Measurements from ENCODE around the gene TGM3.

Gene TGM3

GRCh38 chr20:2346188-2346587 is 50.4 kb downstream of the TGM3 start:
- DNase-seq = no peak
- Histone ChIP-seq H3K36me3 (replicated peaks) (no peaks in the 10 kb centered on the region), H3K27ac (no peak overlapping the region), H3K27me3 (replicated peaks) (no peaks in the 10 kb centered on the region), H3K4me3 (ENCODE audit: low read depth, low read length) (no peak overlapping the region)
- TF ChIP-seq CTCF (IDR thresholded peaks at IDR 0.05; ENCODE audit: low read depth, low read length, missing control alignments) = no peak
- in situ Hi-C loops (cut with HindIII; ENCODE audit: low pct_ligation_motif_present, low sequenced_read_pairs) = no loop called here

GRCh38 chr20:2348336-2348735 is 52.5 kb downstream of the TGM3 start:
- Histone ChIP-seq H3K36me3 (replicated peaks) (no peaks in the 10 kb centered on the region), H3K27me3 (replicated peaks) (no peaks in the 10 kb centered on the region), H3K27ac (no peak overlapping the region), H3K4me3 (ENCODE audit: low read depth, low read length) (no peak overlapping the region)
- DNase-seq = no peak
- in situ Hi-C loops (cut with HindIII; ENCODE audit: low pct_ligation_motif_present, low sequenced_read_pairs) = no loop called here
- no peak for TF ChIP-seq CTCF (IDR thresholded peaks at IDR 0.05; ENCODE audit: low read depth, low read length, missing control alignments)

GRCh38 chr20:2349801-2350200 is 54.0 kb downstream of the TGM3 start:
- no peak overlapping the region for H3K27ac ChIP-seq
- DNase-seq = no peak
- no peaks in the 10 kb centered on the region for H3K36me3 ChIP-seq (replicated peaks)
- TF ChIP-seq CTCF (IDR thresholded peaks at IDR 0.05; ENCODE audit: low read depth, low read length, missing control alignments) = no peak
- in situ Hi-C loops (cut with HindIII; ENCODE audit: low pct_ligation_motif_present, low sequenced_read_pairs) = no loop called here
- no peak overlapping the region for H3K4me3 ChIP-seq (ENCODE audit: low read depth, low read length)
- no peaks in the 10 kb centered on the region for H3K27me3 ChIP-seq (replicated peaks)

- H3K27me3 ChIP-seq (replicated peaks) = no peaks in the 10 kb centered on the region
- H3K27ac ChIP-seq = no peak overlapping the region
- in situ Hi-C loops (cut with HindIII; ENCODE audit: low pct_ligation_motif_present, low sequenced_read_pairs) = no loop called here
- H3K4me3 ChIP-seq (ENCODE audit: low read depth, low read length) = no peak overlapping the region
- TF ChIP-seq CTCF (IDR thresholded peaks at IDR 0.05; ENCODE audit: low read depth, low read length, missing control alignments) = no peak
- no peak for DNase-seq
- H3K36me3 ChIP-seq (replicated peaks) = no peaks in the 10 kb centered on the region
Measured at GRCh38 chr20:2350606-2351005, 54.8 kb downstream of the TGM3 start.

GRCh38 chr20:2353231-2353630 is 57.4 kb downstream of the TGM3 start:
- H3K27me3 ChIP-seq (replicated peaks) = no peaks in the 10 kb centered on the region
- no peak overlapping the region for H3K27ac ChIP-seq
- H3K36me3 ChIP-seq (replicated peaks) = no peaks in the 10 kb centered on the region
- H3K4me3 ChIP-seq (ENCODE audit: low read depth, low read length) = no peak overlapping the region
- in situ Hi-C loops (cut with HindIII; ENCODE audit: low pct_ligation_motif_present, low sequenced_read_pairs) = no loop called here
- no peak for TF ChIP-seq CTCF (IDR thresholded peaks at IDR 0.05; ENCODE audit: low read depth, low read length, missing control alignments)
- DNase-seq = no peak

GRCh38 chr20:2357114-2357513 is 61.3 kb downstream of the TGM3 start:
- no peak for TF ChIP-seq CTCF (IDR thresholded peaks at IDR 0.05; ENCODE audit: low read depth, low read length, missing control alignments)
- DNase-seq = no peak
- in situ Hi-C loops (cut with HindIII; ENCODE audit: low pct_ligation_motif_present, low sequenced_read_pairs) = no loop called here
- no peak overlapping the region for H3K27ac ChIP-seq
- H3K27me3 ChIP-seq (replicated peaks) = no peaks in the 10 kb centered on the region
- H3K4me3 ChIP-seq (ENCODE audit: low read depth, low read length) = no peak overlapping the region
- H3K36me3 ChIP-seq (replicated peaks) = no peaks in the 10 kb centered on the region
